ENCODE results near the gene VSX2. TPM values are rescaled to one million over a fixed set of nuclear protein-coding genes. Genes with fewer than 3 reads are reported as not detected.

VSX2 gene
- total RNA-seq, 1 experiment from 2014 or later = not detected

GRCh38 chr14:74208642-74209041, 30.6 kb upstream of the VSX2 start:
- Histone ChIP-seq H3K9me3 (ENCODE audit: control insufficient read depth, low read depth, low read length) (no peaks in the 10 kb centered on the region), H2BK5ac (ENCODE audit: insufficient read length, low read length) (no peak overlapping the region), H2AFZ (ENCODE audit: low read length) (no peak overlapping the region), H3K4me2 (ENCODE audit: insufficient read depth, insufficient read length, low read length) (no peak overlapping the region), H3K9ac (ENCODE audit: extremely low read depth, insufficient read length, low read length) (no peak overlapping the region), H4K20me1 (ENCODE audit: control insufficient read depth, insufficient read depth, insufficient read length) (no peaks in the 10 kb centered on the region), H3K27me3 (ENCODE audit: insufficient read depth, low read length) (no peaks in the 10 kb centered on the region), H3K23ac (ENCODE audit: insufficient read length, low read depth, low read length) (no peak overlapping the region), H3K23me2 (ENCODE audit: insufficient read length, low read depth, low read length, poor library complexity, severe bottlenecking) (no peaks in the 10 kb centered on the region), H3K79me1 (ENCODE audit: insufficient read depth, low read depth, low read length, poor library complexity, severe bottlenecking) (no peaks in the 10 kb centered on the region), H3K79me2 (ENCODE audit: insufficient read depth, low read length) (no peaks in the 10 kb centered on the region), H3K4ac (ENCODE audit: low read depth, low read length) (no peak overlapping the region), H3K56ac (ENCODE audit: insufficient read length, low read depth, low read length) (no peak overlapping the region), H2BK15ac (ENCODE audit: low read depth, low read length) (no peak overlapping the region), H3K4me1 (ENCODE audit: insufficient read depth, low read length) (no peaks in the 10 kb centered on the region; the same call in 1 of the 2 replicates), H3K27ac (ENCODE audit: insufficient read length, low read depth, low read length) (no peak overlapping the region), H3T11ph (ENCODE audit: low read length) (no peak overlapping the region), H4K5ac (ENCODE audit: insufficient read length, low read depth, low read length) (no peak overlapping the region), H3K14ac (ENCODE audit: insufficient read depth, low read length) (no peak overlapping the region), H4K8ac (replicated peaks; ENCODE audit: insufficient read length, low read depth, low read length) (no peak overlapping the region), H4K91ac (ENCODE audit: insufficient read length, low read depth, low read length) (no peak overlapping the region), H3K18ac (ENCODE audit: insufficient read length, low read depth, low read length) (no peak overlapping the region), H2AK5ac (ENCODE audit: insufficient read length, low read length) (no peak overlapping the region), H2BK12ac (ENCODE audit: insufficient read length, low read depth, low read length) (no peak overlapping the region), H2BK20ac (ENCODE audit: low read depth, low read length, poor library complexity, severe bottlenecking) (no peak overlapping the region), H2BK120ac (ENCODE audit: low read depth, low read length, poor library complexity, severe bottlenecking) (no peak overlapping the region)
- no peak overlapping the region for H3K27ac Mint-ChIP-seq
- no peaks in the 10 kb centered on the region for H3K36me3 Mint-ChIP-seq (ENCODE audit: insufficient read depth in 1 of 3, low read depth in 3 of 3)
- no CpG with 5 or more reads among the region's 8 CpGs for WGBS (ENCODE audit: extremely low coverage, insufficient read length, low lambda C conversion rate)
- no peak overlapping the region for H3K4me3 Mint-ChIP-seq
- peaks cover 7% of the 10 kb centered on the region for H3K27me3 Mint-ChIP-seq (ENCODE audit: low read depth)
- DNase-seq = no peak
- H3K9me3 Mint-ChIP-seq = no peaks in the 10 kb centered on the region
- no peaks in the 10 kb centered on the region; a peak in 1 of 4 replicates for H3K4me1 Mint-ChIP-seq
- no peak for TF ChIP-seq CTCF (conservative IDR thresholded peaks at IDR 0.05)

All from H9 (cell line).